RWPE1 (cell line): ENCODE data around the gene HCN2.

Experiments used
- CTCF ChIA-PET: fragments of 350-600 bp; sonication (Branson Sonifier 250); formaldehyde crosslinking; extraction: SDS; loops from one replicate; lab custom pipeline; 2021; lab: Yijun Ruan, JAX
- POLR2A ChIA-PET: fragments of 400-600 bp; formaldehyde crosslinking; extraction: SDS; loops from one replicate; lab custom pipeline; 2020; ENCODE audit warnings: antibody characterized with exemption; ENCODE audit not compliant: low non-redundant PET; lab: Yijun Ruan, JAX
- DNase-seq: peaks from one replicate; pipeline ENCODE4 v3.0.0; 2012; ENCODE audit warnings: low spot score
- H3K27ac ChIP-seq: fragments of 450-650 bp; 2 replicates; pipeline ENCODE4 v1.5.1; 2017
- TF ChIP-seq, protein P1 (sequence below): fragments of 450-650 bp; conservative IDR thresholded peaks from 2 replicates; pipeline ENCODE4 v1.5.1; 2017; ENCODE audit warnings: low read depth, mild to moderate bottlenecking

HCN2 gene

DNA sequence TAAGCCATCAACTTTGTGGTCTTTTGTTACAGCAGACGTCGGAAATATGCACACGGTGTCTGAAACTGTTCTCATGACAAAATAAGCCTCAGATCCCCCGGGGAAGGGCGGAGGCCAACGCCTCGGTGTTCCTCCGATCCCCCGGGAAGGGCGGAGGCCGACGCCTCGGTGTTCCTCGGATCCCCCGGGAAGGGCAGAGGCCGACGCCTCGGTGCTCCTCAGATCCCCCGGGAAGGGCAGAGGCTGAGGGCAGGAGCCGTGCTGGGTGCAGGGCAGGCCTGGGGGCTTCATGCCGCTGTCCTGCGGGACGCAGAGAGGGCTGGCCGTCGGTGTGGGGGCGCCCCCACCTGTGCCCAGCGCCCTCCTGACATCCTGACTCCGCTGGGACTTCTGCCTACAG, 54.7 kb downstream of the HCN2 start:
- TF ChIP-seq, protein P1, sequence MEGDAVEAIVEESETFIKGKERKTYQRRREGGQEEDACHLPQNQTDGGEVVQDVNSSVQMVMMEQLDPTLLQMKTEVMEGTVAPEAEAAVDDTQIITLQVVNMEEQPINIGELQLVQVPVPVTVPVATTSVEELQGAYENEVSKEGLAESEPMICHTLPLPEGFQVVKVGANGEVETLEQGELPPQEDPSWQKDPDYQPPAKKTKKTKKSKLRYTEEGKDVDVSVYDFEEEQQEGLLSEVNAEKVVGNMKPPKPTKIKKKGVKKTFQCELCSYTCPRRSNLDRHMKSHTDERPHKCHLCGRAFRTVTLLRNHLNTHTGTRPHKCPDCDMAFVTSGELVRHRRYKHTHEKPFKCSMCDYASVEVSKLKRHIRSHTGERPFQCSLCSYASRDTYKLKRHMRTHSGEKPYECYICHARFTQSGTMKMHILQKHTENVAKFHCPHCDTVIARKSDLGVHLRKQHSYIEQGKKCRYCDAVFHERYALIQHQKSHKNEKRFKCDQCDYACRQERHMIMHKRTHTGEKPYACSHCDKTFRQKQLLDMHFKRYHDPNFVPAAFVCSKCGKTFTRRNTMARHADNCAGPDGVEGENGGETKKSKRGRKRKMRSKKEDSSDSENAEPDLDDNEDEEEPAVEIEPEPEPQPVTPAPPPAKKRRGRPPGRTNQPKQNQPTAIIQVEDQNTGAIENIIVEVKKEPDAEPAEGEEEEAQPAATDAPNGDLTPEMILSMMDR, result no peak
- ChIA-PET POLR2A (no interaction called here), CTCF (no interaction called here)
- H3K27ac ChIP-seq, result peak overlapping the region; percentile 58
- no peak for DNase-seq

DNA sequence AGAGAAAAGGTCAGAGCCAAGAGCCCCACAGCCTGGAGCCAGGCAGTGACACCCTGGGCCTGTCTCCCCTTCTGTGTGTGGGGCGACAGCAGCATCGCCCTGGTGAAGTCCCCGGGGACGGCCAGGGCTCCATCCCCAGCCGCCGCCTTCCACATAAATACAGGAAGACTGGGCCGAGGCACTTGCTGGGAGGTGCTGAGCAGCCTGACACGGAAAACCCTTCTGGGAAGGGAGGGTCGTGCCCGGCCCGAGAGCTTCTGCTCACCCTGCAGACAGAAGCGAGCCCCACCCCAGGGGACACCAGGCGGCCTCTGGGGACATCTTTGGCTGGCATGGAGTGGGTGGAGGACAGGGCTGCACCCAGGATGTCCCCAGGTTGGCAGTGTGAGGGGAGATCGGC, 55.1 kb downstream of the HCN2 start:
- ChIA-PET POLR2A (interaction anchor here (0.6 kb wide), 1 partner anchor 31 kb away, joined by 4 read pairs; no protein-coding TSS in a partner anchor), CTCF (interaction anchor here (0.7 kb wide), 1 partner anchor 92 kb away, joined by 3 read pairs; no protein-coding TSS in a partner anchor)
- TF ChIP-seq, protein P1, result no peak
- no peak for DNase-seq
- H3K27ac ChIP-seq, result peak overlapping the region; percentile 58

DNA sequence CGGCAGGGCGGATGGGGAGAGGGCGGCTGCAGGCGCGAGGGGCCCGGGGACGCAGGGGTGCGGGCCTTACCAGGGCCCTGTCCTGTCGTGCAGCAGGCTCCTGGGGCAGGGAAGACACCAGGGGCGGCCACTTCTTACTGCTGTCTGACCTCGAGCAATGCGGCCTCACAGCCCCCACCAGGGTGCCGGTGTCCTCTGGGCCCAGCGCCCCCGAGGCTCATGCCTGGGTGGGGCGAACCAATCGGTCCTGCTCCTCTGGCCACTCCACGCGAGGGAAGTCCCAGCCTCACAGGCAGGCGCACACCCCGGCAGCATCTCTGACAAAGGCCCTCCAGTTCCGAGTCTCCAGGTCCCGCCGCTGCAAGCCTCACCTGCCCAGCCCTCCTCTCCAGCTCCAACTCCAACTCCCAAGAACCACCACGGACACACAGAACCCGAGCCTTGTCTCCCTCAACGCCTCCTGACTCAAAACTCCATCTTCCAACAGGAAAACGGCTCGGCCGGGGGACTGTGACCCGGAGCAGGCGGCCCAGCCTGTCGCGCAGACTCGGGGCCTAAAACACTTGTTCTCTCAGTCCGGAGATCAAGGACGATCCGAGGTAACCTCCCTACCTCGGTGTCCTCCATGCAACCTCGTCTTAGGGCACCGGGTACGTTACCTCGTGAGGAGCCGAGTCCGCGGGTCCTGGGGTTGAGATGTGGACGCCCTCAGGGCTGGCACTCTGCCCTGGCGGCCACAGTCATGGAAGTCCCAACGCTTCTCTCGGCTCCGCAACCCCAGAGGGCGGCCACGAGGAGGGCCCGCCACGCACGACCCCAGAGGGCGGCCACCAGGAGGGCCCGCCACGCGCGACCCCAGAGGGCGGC, 56.5 kb downstream of the HCN2 start:
- peak overlapping the region; percentile 58 for H3K27ac ChIP-seq
- ChIA-PET CTCF (interaction anchor here (0.7 kb wide), 1 partner anchor 50 kb away, joined by 3 read pairs; no protein-coding TSS in a partner anchor), POLR2A (no interaction called here)
- TF ChIP-seq, protein P1, result no peak
- no peak for DNase-seq

DNA sequence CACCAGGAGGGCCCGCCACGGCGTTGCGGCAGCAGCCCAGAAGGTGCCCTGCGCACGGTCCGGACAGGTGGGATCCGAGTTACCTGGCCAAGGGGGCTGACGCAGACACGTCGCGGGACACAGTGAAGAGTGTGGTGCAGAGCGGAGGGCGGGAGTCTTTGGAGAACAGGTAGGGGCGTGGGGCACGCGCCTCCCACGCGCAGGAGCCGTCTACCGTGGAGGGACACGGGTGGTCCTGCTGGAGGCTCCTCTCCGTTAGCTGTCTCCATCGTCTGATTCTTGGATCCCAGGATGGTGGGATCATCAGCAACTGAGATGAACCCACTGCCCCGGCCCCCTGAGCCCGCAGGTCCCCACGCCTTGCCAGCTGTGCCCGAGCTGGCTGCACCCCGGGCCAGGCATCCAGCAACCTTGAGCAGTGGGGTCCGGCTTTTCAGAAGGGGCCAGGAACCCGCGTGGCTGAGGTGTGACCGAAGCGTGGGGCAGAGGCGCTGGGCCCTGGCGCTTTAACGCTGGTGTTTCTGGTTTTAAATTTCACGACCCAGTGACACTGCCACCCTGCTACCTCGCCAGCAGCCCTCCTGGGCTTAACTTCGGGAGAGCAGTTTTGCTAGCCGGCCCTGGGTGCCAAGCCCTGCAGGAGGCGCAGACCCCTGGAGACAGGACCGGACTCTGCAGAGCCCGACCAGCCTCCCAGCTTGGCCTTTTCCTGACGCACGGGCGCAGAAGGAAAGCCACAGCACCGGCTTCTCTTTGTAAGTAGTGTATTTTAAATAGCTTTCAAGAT, 57.3 kb downstream of the HCN2 start:
- DNase-seq, result no peak
- POLR2A ChIA-PET, result no interaction called here
- TF ChIP-seq, protein P1, result no peak
- CTCF ChIA-PET, result no interaction called here
- H3K27ac ChIP-seq, result peak overlapping the region; percentile 58

DNA sequence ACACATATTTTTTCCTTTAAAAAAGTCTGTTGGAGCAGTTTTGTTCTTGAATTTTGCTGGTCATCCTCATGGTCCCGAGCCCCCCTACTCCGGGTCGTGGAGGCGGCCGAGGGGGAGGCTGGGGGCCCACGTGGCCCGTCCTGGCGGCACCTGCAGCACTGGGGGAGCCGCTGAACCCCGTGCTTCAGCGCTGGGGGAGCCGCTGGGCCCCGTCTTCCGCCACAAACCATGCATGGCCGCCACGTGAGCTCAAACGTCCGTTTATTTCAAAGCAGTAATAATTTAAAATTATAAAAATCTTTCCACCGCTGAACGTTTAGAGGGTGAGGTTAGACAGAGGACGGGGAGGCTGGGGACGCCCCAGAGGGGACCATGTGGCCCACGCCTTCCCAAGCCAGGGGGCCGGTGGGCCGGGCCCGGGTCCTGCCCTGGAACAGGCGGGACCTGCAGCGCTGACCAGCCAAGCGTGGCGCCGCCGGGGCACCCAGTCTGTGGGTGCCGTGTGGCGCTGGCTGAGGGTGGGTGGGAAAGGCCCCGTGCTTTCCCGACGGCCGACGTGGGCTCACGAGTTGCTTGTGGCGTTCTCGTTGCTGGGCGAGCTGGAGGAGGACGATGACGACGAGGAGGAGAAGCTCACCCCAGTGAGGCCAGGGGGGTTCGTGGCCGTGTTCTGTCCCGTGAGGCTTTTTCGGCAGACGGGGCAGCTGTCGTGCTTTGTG, 58.0 kb downstream of the HCN2 start:
- H3K27ac ChIP-seq, result peak overlapping the region; percentile 58
- ChIA-PET CTCF (no interaction called here), POLR2A (interaction anchor here (0.6 kb wide), 1 partner anchor 164 kb away, joined by 4 read pairs; no protein-coding TSS in a partner anchor)
- no peak for DNase-seq
- TF ChIP-seq, protein P1, result no peak

DNA sequence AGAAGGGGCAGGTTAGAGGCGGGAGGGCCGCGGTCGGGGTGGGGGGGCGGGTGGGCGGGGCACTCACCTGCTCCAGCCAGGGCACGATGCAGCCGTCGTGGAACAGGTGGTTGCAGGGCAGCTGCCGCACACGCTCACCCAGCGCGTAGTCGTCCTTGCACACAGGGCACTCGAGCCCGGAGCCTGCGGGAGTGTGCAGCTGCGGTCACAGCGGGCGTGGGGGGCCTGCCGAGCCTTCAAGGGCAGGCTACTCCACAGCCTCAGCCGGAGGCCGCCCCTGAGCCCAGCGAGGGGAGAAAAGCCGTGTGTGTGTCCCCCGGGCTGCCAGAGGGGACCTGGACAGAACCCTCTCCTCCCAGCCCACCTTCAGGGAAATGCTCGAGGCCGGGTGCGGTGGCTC, 58.6 kb downstream of the HCN2 start:
- no peak for DNase-seq
- TF ChIP-seq, protein P1, result no peak
- ChIA-PET POLR2A (interaction anchor here (0.6 kb wide), 1 partner anchor 165 kb away, joined by 4 read pairs; no protein-coding TSS in a partner anchor), CTCF (no interaction called here)
- H3K27ac ChIP-seq, result no peak overlapping the region
